ENCODE results near the gene HPD.

HPD gene

DNA sequence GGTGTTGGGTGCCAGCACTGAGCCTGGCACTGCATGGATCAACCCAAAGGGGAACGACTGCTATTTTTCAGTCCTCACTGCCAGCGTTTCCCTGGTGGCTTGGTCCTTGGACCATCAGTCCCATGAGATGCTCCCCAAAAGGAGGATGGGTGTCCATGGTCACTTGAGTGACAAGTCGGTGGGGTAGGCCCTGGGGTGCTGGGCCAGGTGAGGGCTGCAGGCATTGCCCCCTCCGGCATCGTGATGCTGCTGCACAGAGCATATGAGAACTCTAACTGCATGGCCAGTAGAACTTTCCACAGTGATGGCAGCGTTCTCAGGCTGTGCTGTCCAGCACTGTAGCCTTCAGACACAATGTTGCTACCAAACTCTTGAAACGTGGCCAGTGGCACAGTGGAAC is 38.6 kb downstream of the HPD start:
- no peaks in the 10 kb centered on the region for H3K4me1 ChIP-seq (ENCODE audit: control insufficient read depth in 1 of 2, insufficient read depth in 2 of 2, low read length in 2 of 2)
- H3K27me3 ChIP-seq (ENCODE audit: control insufficient read depth in 1 of 2, insufficient read depth in 2 of 2, low read length in 2 of 2): no peaks in the 10 kb centered on the region
- H3K9ac ChIP-seq (ENCODE audit: low read depth in 1 of 2, low read length in 2 of 2): no peak overlapping the region
- no peak overlapping the region for H3K4me3 ChIP-seq (ENCODE audit: low read depth in 1 of 2, low read length in 2 of 2)
- no peaks in the 10 kb centered on the region for H3K9me3 ChIP-seq (ENCODE audit: control insufficient read depth in 1 of 2, low read length in 2 of 2)
- H3K27ac ChIP-seq (ENCODE audit: low read depth, low read length): no peak overlapping the region
- H3K36me3 ChIP-seq (ENCODE audit: control insufficient read depth in 1 of 2, insufficient read depth in 2 of 2, low read length in 2 of 2): peaks cover 46 to 84% of the 10 kb centered on the region in 2 donors

DNA sequence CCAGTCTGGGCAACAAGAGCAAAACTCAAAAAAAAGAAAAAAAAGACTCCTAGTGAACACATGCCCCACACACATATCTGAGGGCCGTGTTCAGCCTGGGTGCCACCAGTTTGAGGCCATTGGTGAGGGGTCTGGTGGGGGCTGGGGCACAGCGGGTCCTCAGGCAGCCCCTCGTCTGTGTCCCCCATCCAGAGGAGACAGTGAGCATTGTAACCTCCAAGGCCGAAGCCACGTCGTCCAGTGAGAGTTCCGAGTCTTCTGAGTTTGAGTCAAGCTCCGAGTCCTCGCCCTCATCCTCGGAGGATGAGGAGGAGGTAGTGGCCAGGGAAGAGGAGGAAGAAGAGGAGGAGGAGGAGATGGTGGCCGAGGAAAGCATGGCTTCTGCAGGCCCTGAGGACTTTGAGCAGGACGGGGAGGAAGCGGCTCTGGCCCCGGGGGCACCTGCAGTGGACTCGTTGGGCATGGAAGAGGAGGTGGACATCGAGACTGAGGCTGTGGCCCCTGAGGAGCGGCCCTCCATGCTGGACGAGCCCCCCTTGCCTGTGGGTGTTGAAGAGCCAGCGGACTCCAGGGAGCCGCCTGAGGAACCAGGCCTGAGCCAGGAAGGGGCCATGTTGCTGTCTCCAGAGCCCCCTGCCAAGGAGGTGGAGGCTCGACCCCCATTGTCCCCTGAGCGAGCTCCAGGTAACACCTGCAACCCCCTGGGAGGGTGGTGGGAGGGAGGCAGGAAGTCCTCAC is 39.3 kb downstream of the HPD start:
- H3K4me1 ChIP-seq (ENCODE audit: control insufficient read depth in 1 of 2, insufficient read depth in 2 of 2, low read length in 2 of 2): no peaks in the 10 kb centered on the region
- H3K36me3 ChIP-seq (ENCODE audit: control insufficient read depth in 1 of 2, insufficient read depth in 2 of 2, low read length in 2 of 2): peaks cover 46 to 88% of the 10 kb centered on the region in 2 donors
- H3K9ac ChIP-seq (ENCODE audit: low read depth in 1 of 2, low read length in 2 of 2): no peak overlapping the region
- H3K27me3 ChIP-seq (ENCODE audit: control insufficient read depth in 1 of 2, insufficient read depth in 2 of 2, low read length in 2 of 2): no peaks in the 10 kb centered on the region
- no peak overlapping the region for H3K27ac ChIP-seq (ENCODE audit: low read depth, low read length)
- no peak overlapping the region for H3K4me3 ChIP-seq (ENCODE audit: low read depth in 1 of 2, low read length in 2 of 2)
- no peaks in the 10 kb centered on the region for H3K9me3 ChIP-seq (ENCODE audit: control insufficient read depth in 1 of 2, low read length in 2 of 2)

DNA sequence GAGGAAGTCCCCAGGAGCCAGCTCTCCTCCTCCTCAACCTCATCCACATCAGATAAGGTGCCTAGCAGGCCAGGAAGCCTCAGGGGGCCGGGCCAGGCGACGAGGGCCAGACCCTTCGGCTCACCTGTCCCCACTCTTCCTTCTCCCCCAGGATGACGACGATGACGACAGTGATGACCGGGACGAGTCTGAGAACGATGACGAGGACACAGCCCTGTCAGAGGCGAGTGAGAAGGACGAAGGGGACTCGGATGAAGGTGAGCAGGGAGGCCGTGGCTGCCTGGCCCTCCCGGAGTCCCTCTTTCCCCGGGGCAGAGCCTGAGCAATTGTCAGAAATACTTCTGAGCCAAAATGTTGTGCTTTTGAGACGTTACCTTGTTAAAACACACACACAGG is 41.0 kb downstream of the HPD start:
- H3K9ac ChIP-seq (ENCODE audit: low read depth in 1 of 2, low read length in 2 of 2): no peak overlapping the region
- no peaks in the 10 kb centered on the region for H3K9me3 ChIP-seq (ENCODE audit: control insufficient read depth in 1 of 2, low read length in 2 of 2)
- peaks cover 41 to 83% of the 10 kb centered on the region in 2 donors for H3K36me3 ChIP-seq (ENCODE audit: control insufficient read depth in 1 of 2, insufficient read depth in 2 of 2, low read length in 2 of 2)
- H3K27ac ChIP-seq (ENCODE audit: low read depth, low read length): no peak overlapping the region
- H3K4me1 ChIP-seq (ENCODE audit: control insufficient read depth in 1 of 2, insufficient read depth in 2 of 2, low read length in 2 of 2): peaks cover 11 to 13% of the 10 kb centered on the region in 2 donors
- H3K27me3 ChIP-seq (ENCODE audit: control insufficient read depth in 1 of 2, insufficient read depth in 2 of 2, low read length in 2 of 2): no peaks in the 10 kb centered on the region
- H3K4me3 ChIP-seq (ENCODE audit: low read depth in 1 of 2, low read length in 2 of 2): no peak overlapping the region

DNA sequence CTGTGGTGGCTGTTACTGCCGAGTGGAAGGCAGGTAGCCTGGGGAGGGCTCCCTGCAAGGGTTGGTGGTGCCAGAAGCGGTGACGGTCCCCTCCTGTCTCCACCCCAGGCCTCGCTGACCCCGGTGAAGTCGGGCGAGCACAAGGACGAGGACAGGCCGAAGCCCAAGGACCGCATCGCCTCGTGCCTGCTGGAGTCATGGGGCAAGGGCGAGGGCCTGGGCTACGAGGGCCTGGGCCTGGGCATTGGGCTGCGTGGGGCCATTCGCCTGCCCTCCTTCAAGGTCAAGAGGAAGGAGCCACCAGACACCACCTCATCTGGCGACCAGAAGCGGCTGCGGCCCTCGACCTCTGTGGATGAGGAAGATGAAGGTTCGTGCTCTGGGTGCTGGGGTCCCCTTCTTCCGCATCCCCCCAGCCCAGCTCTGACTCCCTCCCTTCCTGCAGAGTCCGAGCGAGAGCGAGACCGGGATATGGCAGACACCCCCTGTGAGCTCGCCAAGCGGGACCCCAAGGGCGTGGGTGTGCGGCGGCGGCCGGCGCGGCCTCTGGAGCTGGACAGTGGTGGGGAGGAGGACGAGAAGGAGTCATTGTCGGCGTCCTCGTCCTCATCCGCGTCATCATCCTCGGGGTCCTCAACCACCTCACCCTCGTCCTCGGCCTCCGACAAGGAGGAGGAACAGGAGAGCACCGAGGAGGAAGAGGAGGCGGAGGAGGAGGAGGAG is 41.6 kb downstream of the HPD start:
- Histone ChIP-seq H3K4me1 (ENCODE audit: control insufficient read depth in 1 of 2, insufficient read depth in 2 of 2, low read length in 2 of 2) (peaks cover 11 to 15% of the 10 kb centered on the region in 2 donors), H3K9ac (ENCODE audit: low read depth in 1 of 2, low read length in 2 of 2) (no peak overlapping the region), H3K9me3 (ENCODE audit: control insufficient read depth in 1 of 2, low read length in 2 of 2) (no peaks in the 10 kb centered on the region), H3K27me3 (ENCODE audit: control insufficient read depth in 1 of 2, insufficient read depth in 2 of 2, low read length in 2 of 2) (no peaks in the 10 kb centered on the region), H3K4me3 (ENCODE audit: low read depth in 1 of 2, low read length in 2 of 2) (no peak overlapping the region), H3K27ac (ENCODE audit: low read depth, low read length) (no peak overlapping the region), H3K36me3 (ENCODE audit: control insufficient read depth in 1 of 2, insufficient read depth in 2 of 2, low read length in 2 of 2) (peaks cover 39 to 78% of the 10 kb centered on the region in 2 donors)

DNA sequence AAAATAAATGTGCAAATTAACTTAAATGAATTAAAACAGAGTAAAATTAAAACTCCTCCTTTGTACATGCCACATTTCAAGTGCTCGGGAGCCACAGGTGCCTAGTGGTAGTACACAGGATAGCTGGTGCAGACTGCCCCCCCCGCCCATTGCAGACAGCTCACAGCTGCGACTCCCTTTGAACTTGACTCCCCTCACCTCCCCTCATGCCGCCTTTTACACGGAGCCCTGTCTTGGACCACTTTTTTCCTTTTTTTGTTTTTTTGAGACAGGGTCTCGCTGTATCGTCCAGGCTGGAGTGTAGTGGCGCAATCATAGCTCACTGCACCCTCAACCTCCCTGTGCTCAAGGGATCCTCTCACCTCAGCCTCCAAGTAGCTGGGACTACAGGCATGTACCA is 43.4 kb downstream of the HPD start:
- H3K4me3 ChIP-seq (ENCODE audit: low read depth in 1 of 2, low read length in 2 of 2): no peak overlapping the region
- H3K27me3 ChIP-seq (ENCODE audit: control insufficient read depth in 1 of 2, insufficient read depth in 2 of 2, low read length in 2 of 2): no peaks in the 10 kb centered on the region
- no peaks in the 10 kb centered on the region for H3K9me3 ChIP-seq (ENCODE audit: control insufficient read depth in 1 of 2, low read length in 2 of 2)
- H3K36me3 ChIP-seq (ENCODE audit: control insufficient read depth in 1 of 2, insufficient read depth in 2 of 2, low read length in 2 of 2): peaks cover 38 to 72% of the 10 kb centered on the region in 2 donors
- H3K27ac ChIP-seq (ENCODE audit: low read depth, low read length): no peak overlapping the region
- H3K4me1 ChIP-seq (ENCODE audit: control insufficient read depth in 1 of 2, insufficient read depth in 2 of 2, low read length in 2 of 2): peaks cover 27 to 30% of the 10 kb centered on the region in 2 donors
- H3K9ac ChIP-seq (ENCODE audit: low read depth in 1 of 2, low read length in 2 of 2): no peak overlapping the region

DNA sequence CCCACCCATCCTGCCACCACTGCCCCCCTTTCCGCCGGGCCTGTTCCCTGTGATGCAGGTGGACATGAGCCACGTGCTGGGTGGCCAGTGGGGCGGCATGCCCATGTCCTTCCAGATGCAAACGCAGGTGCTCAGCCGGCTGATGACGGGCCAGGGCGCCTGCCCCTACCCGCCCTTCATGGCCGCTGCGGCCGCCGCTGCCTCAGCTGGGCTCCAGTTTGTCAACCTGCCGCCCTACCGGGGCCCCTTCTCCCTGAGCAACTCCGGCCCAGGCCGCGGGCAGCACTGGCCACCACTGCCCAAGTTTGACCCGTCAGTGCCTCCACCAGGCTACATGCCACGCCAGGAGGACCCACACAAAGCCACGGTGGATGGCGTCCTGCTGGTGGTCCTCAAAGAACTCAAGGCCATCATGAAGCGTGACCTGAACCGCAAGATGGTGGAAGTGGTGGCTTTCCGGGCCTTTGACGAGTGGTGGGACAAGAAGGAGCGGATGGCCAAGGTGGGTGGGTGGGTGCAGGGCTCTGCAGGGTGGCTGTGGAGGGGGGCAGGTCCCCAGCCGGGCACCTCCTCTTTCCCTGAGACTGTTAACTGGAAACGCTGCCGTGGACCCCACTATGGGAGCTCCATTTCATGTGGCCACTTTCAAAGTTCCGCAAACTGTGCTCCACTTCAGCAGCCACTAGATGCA is 44.1 kb downstream of the HPD start:
- Histone ChIP-seq H3K4me3 (ENCODE audit: low read depth in 1 of 2, low read length in 2 of 2) (no peak overlapping the region), H3K4me1 (ENCODE audit: control insufficient read depth in 1 of 2, insufficient read depth in 2 of 2, low read length in 2 of 2) (peaks cover 27 to 30% of the 10 kb centered on the region in 2 donors), H3K36me3 (ENCODE audit: control insufficient read depth in 1 of 2, insufficient read depth in 2 of 2, low read length in 2 of 2) (peaks cover 31 to 72% of the 10 kb centered on the region in 2 donors), H3K27me3 (ENCODE audit: control insufficient read depth in 1 of 2, insufficient read depth in 2 of 2, low read length in 2 of 2) (no peaks in the 10 kb centered on the region), H3K9ac (ENCODE audit: low read depth in 1 of 2, low read length in 2 of 2) (no peak overlapping the region), H3K9me3 (ENCODE audit: control insufficient read depth in 1 of 2, low read length in 2 of 2) (no peaks in the 10 kb centered on the region), H3K27ac (ENCODE audit: low read depth, low read length) (no peak overlapping the region)

DNA sequence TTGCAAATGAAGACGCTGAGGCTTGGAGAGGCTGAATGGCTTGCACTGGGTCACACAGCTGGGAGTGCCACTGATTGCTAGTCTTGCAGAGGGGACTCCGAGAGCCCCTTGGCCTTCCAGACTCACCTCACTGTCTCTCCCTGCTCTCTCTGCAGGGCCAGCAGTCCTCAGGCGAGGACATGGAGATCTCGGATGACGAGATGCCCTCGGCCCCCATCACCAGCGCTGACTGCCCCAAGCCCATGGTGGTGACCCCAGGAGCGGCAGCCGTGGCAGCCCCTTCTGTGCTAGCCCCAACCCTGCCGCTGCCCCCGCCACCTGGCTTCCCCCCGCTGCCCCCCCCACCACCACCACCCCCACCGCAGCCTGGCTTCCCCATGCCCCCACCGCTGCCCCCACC is 44.7 kb downstream of the HPD start:
- Histone ChIP-seq H3K36me3 (ENCODE audit: control insufficient read depth in 1 of 2, insufficient read depth in 2 of 2, low read length in 2 of 2) (peaks cover 25 to 73% of the 10 kb centered on the region in 2 donors), H3K9me3 (ENCODE audit: control insufficient read depth in 1 of 2, low read length in 2 of 2) (no peaks in the 10 kb centered on the region), H3K4me3 (ENCODE audit: low read depth in 1 of 2, low read length in 2 of 2) (no peak overlapping the region), H3K27ac (ENCODE audit: low read depth, low read length) (no peak overlapping the region), H3K4me1 (ENCODE audit: control insufficient read depth in 1 of 2, insufficient read depth in 2 of 2, low read length in 2 of 2) (peaks cover 27 to 30% of the 10 kb centered on the region in 2 donors), H3K9ac (ENCODE audit: low read depth in 1 of 2, low read length in 2 of 2) (no peak overlapping the region), H3K27me3 (ENCODE audit: control insufficient read depth in 1 of 2, insufficient read depth in 2 of 2, low read length in 2 of 2) (no peaks in the 10 kb centered on the region)

DNA sequence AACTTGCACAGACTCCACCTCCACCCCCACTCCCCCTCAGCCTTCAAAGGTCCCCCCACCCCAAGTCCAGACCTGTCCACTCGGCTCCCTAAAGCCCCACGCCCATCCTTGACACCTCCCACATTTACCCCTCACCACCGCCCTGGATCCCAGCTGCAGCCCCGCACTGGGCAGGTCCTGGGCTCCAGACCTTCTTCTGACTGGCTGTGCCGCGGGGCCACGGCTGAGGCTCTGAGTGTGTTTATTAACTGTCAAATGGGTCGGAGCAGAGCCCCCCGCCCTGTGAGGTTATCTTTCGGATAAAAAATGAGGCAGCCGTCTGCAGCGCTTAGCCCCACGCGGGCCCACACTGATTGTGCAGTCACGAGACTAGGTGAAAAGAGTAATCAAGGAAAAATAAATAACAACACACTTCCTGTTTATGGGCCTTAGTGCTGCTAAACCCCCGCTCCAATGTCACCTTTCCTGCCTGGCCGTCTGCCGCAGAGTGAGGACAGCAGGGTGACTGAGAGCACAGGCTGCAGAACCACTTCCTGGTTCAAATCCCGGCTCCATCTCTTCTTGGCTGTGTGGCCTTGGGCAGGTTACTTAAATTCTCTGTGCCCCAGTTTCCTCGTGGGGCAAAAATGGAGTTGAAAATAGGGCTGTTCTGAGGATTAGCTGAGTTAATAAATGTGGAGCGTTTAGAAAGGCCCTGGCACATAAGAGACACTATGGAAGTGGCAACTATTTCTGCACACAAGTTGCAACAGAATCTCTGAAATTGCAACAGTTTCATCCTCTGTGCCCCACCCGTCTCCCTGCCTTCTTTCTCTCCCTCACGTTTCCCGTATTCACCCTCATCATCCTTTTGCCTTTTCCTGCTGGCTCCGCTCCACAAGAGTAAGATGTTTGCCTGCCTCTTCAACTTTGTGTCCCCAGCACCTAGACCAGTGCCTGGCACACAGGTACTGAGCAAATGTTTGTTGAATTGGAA is 45.5 kb downstream of the HPD start:
- Histone ChIP-seq H3K9ac (ENCODE audit: low read depth in 1 of 2, low read length in 2 of 2) (peak overlapping the region; percentile 43 to 65), H3K27ac (ENCODE audit: low read depth, low read length) (no peak overlapping the region), H3K36me3 (ENCODE audit: control insufficient read depth in 1 of 2, insufficient read depth in 2 of 2, low read length in 2 of 2) (peaks cover 27 to 73% of the 10 kb centered on the region in 2 donors), H3K27me3 (ENCODE audit: control insufficient read depth in 1 of 2, insufficient read depth in 2 of 2, low read length in 2 of 2) (no peaks in the 10 kb centered on the region), H3K9me3 (ENCODE audit: control insufficient read depth in 1 of 2, low read length in 2 of 2) (no peaks in the 10 kb centered on the region), H3K4me1 (ENCODE audit: control insufficient read depth in 1 of 2, insufficient read depth in 2 of 2, low read length in 2 of 2) (peaks cover 27 to 30% of the 10 kb centered on the region in 2 donors), H3K4me3 (ENCODE audit: low read depth in 1 of 2, low read length in 2 of 2) (peak overlapping the region; percentile 75 to 85)

DNA sequence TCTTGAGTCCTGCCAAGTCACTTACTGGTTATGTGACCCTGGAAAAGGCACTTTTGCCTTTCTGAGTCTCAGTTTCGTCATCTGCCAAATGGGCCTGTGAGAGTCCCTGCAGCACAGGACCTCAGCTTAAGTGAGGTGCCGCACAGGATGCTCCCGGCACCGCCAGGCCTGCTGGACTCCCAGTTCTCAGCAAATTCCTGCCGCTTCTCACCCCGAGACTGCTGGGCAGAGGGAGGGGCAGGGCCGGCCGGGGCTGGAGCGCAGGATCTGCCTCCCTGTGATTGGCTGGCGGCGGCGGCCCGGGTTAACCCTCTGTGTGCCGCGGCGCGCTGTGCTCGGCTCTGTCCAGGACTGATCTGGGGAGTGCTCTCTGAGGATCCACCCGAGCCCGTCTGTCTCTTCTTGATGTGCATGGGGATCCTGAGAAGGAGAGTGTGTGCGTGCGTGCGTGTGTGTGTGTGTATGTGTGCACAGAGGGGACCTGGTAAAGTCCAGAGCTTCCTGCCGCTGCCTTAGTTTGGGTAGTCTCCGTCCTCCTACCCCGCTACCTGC is 46.3 kb downstream of the HPD start:
- Histone ChIP-seq H3K4me3 (ENCODE audit: low read depth in 1 of 2, low read length in 2 of 2) (peak overlapping the region; percentile 75 to 85), H3K9ac (ENCODE audit: low read depth in 1 of 2, low read length in 2 of 2) (peak overlapping the region; percentile 43 to 65), H3K27ac (ENCODE audit: low read depth, low read length) (peak overlapping the region; percentile 39), H3K4me1 (ENCODE audit: control insufficient read depth in 1 of 2, insufficient read depth in 2 of 2, low read length in 2 of 2) (peaks cover 33 to 34% of the 10 kb centered on the region in 2 donors), H3K9me3 (ENCODE audit: control insufficient read depth in 1 of 2, low read length in 2 of 2) (no peaks in the 10 kb centered on the region), H3K27me3 (ENCODE audit: control insufficient read depth in 1 of 2, insufficient read depth in 2 of 2, low read length in 2 of 2) (no peaks in the 10 kb centered on the region), H3K36me3 (ENCODE audit: control insufficient read depth in 1 of 2, insufficient read depth in 2 of 2, low read length in 2 of 2) (peaks cover 23 to 73% of the 10 kb centered on the region in 2 donors)

Measured in duodenal mucosa (tissue), 2 donors.